Activated CD4-positive, alpha-beta T cell treated with anti-CD3 and anti-CD28 coated beads for 4 hours (primary cell): ENCODE results near the gene ZNF296.

Experiments
- DNase-seq, 2 donors: peaks; one replicate each; pipeline ENCODE4 v3.0.0-alpha.2; 2020

The ZNF296 gene

DNA sequence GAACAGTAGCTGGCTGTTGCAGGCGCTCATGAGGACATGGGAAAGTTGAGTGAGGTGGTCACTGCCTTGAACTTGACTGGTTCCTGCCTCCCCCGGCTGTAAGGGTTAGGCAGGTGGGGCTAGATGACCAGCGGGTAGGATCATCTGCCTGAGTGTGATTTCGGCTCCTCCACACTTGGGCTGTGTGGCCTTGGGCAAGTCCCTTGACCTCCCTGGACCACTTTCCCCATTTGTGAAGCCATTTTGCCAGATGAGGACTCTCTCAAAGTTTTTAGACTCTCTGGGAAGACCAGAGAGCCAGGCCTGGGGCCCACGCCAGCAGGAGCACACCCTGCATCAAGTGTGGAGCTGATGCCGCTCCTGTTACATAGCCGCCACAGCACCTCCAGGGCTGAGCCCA lies 26.2 kb upstream of the ZNF296 start:
- no peak for DNase-seq

- DNase-seq, result no peak
Measured at GRCh38 chr19:45101806-45102205, 25.5 kb upstream of the ZNF296 start.

- DNase-seq, result no peak
Measured at GRCh38 chr19:45100846-45101252, 24.6 kb upstream of the ZNF296 start.

GRCh38 chr19:45100201-45100600 lies 23.9 kb upstream of the ZNF296 start:
- DNase-seq, result no peak

- no peak for DNase-seq
Measured at GRCh38 chr19:45099467-45100191, 23.4 kb upstream of the ZNF296 start.

GRCh38 chr19:45098521-45099466 lies 22.5 kb upstream of the ZNF296 start:
- DNase-seq, result no peak

DNA sequence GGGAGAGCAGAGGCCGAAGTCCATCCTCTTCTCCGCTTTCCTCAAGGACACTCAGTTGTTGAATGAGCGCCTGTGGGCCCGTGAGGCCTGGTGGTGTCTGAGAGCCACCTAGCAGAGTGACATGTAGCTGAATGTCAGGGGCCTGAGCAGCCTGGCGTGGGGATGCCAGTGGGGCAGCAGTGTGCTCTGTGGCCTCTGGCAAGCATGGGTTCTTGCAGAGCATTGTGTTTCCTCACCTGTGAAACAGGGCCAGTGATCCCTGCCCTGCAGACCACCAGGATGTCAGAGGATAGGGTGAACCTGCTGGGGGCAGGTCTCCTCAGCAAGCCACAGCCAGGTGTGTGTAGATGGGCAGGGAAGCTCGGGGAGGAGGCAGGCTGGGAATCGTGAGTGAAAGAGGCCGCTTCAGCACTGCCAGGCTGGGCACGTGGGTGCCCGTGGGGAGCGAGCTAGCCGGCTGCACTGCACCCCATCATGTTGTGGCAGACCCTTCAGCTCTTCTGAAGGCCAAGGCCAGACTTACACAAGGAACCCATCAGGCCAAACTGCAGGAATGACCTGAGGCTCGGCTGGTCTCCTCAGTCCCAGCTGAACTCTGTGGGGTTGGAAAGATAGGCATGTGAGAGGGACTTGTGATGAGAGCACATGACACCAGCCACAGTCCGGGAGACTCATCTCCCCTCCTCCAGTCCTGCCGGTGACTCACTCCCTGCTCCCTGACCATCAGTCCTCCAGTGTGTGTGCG lies 21.7 kb upstream of the ZNF296 start:
- DNase-seq, result no peak

DNA sequence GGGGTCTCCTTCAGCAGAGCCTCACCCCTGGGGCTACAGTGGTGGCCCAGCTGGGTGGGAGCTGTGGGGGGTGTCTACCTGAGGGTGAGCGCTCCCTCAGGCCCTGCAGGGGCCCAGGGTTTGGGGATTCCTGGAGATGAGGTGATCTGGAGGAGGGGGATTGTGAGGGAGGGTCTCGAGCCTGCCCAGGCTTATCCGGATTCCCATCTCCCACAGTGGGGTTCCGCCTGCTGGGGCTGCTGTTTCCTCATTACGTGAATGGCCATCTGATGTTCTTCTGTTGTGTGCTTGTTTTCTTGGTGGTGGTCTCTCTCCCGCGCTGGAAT lies 21.1 kb upstream of the ZNF296 start:
- no peak for DNase-seq

GRCh38 chr19:45096700-45097099 lies 20.4 kb upstream of the ZNF296 start:
- DNase-seq, result no peak

DNA sequence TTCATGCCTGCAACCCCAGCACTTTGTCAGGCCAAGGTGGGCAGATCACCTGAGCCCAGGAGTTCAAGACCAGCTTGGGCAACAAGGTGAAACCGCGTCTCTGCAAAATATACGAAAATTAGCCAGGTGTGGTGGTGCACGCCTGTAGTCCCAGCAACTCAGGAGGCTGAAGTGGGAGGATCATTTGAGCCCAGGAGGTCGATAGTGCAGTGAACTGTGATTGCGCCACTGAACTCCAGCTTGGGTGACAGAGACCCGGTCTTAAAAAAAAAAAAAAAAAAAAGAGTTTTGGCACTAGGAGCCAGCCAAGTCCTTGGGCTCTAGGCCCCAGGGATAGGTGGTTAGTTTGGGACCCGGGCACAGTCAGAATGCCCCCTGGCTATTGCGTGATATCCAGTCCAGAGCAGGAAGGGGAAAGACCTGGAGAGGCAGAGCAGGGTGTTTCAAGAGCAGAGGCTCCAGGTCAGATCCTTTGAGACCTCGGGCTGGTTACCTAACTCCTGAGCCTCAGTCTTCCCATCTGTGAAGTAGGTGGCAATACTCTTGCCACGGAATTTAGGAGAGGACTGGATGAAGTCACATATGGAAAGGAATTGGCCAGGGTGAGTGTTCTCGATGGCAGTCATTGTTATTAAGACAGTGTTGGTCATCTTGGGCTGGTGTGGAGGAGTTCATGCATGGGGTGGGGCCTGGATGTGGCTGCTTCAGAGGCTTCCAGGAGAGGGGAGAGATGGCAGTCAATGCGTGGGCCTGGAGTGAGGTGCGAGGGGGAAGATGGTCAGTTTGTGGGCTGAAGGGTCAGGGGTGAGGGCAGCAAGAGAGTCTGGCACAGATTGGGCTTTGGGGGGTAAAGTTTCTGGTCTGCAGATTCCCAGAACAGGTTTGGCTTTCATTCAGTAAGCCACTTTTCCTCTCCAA lies 19.5 kb upstream of the ZNF296 start:
- no peak for DNase-seq

DNA sequence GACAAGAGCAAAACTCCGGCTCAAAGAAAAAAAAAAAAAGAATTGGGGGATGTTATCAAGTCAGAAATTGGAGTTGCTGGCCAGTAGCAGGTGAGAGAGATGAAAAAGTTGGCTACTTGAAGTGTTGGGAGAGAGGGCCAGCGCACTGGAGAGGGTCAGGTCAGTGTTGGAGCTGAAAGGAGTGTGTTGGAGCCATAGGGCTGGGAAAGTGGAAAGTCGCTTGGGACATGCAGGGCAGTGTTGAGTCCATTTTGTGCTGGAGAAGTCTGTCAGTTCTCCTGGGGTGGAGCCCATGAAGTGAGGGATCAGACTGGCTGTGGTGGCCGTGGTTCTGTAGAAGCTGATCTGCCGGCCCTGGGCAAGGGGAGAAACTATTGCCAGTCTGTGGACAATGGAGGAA lies 18.4 kb upstream of the ZNF296 start:
- no peak for DNase-seq

DNA sequence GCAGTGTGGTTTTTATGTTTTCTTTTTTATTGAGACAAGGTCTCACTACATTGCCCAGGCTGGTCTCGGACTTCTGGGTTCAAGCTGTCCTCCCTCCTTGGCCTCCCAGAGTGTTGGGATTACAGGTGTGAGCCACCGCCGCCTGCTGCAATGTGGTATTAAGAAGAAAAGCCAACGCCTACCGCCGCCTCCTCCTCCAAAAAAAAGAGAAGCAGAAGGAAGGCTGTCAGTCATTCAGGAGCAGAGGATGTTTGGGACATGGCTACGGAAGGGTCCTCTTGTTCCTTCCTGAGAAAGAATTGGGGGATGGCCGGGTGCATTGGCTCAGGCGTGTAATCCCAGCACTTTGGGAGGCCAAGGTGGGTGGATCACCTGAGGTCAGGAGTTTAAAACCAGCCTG lies 17.9 kb upstream of the ZNF296 start:
- DNase-seq, result no peak

DNA sequence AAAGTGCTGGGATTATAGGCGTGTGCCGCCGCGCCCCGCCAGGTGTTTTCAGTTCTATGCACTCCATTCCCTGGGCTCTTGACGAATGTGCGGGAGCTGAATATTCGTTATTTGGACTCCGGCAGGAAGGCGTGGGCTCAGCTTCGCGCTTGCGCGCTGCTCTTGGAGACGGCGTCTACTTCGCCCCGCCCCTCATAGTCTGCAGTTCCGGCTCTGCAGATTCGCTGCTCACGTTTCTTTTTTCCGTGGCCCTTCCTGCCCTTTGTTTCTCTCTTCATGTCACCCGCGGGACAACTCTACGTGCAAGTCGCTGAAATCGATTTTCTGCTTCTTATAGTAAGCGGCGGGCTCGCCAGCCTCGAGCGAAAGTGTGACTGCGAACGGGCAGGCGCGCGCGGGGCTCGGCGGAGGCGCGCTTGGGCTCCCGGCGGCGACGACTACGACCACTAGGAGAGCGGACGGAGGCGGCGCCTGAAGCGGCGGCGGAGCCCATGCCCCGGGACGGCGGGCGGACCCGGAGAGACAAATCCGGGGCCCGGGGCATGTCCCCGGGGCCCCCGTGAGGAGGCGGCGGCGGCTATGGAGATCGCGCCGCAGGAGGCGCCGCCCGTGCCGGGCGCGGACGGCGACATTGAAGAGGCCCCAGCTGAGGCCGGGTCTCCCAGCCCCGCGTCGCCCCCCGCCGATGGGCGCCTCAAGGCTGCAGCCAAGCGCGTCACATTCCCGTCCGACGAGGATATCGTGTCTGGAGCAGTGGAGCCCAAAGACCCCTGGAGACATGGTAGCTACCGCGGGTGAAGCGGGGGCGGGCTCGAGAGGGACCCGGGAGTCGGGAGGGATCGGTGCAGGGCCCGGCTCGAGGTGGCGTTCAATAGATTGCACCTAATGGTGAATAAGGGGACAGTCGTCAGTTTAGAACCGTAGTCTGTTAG lies 16.7 kb upstream of the ZNF296 start, which contains the start of gene PPP1R37:
Gene PPP1R37, plus strand, starts transcription at position 433 of the 932 bp plus-strand sequence. Its CDS starts 147 bp downstream, at position 580.
- peak; percentile 91 to 93 for DNase-seq

DNA sequence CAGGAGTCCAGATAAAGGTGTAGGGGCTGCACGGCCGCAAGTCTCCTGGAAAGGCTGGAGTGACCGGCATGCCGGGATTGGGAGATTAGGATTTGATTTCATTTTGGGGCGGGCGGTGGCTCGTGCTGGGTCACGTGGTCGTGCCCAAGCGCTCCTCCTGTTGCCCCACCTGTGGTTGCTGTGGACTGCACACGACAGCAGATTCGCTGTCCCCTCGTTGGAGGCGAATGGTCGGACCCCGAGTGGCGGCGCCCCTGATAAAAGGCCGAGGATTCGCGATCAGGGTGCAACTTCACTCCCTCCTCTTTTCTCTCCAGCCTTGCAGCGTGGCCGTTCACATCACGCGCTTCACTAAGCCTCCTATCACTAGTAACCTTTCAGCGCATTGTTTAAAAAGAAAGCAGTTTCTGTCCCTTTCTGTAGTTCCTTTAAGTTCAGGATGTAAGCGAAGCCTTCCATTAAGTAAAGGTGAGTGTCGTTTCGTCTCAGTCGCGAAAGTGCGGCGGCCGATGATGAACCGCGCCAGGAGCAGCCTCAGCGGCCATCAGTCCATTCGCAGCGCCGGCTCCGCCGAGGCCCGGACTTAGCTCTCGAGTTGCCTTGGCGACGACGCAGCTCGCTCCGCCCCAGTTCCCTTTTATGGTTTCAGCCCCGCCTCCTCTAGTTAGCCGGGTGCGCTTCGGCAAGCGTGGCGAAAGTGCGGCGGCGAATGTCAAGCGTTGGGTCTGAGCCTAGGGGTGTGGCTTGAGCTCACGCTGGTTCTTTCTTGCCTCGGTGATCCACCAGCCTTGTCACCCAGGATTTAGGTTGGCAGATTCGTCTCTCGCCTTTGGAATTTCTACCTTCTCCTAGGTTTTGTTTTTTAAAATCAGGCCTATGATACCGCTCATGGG lies 15.0 kb upstream of the ZNF296 start:
- peak; percentile 90 to 98 for DNase-seq

DNA sequence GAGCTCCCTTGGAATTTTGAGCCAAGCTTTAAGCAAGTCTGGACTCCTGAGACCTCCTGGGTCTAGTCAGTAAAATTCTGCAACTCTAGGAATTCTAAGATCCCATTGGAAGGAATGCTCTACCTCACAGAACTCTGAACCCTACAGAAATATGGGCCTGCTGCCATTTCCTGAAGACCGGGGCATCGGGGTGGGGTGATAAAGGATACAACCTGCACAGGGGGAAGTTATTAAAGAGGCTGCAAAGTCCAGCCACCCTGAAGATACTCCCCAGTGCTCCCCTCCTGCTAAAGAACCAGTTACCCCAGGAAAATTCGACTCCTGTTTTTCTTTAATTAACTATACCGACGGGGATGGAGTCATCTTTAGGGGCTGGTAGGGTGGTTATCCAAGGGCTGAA lies 14.3 kb upstream of the ZNF296 start:
- DNase-seq, result no peak

DNA sequence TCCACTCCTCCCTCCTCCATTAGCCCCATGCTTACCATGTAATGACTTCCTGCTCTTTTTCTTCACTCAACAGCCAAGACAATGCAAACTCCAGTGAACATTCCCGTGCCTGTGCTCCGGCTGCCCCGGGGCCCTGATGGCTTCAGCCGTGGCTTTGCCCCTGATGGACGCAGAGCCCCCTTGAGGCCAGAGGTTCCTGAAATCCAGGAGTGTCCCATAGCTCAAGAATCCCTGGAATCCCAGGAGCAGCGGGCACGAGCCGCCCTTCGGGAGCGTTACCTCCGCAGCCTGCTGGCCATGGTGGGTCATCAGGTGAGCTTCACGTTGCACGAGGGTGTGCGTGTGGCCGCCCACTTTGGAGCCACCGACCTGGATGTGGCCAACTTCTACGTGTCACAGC lies 13.8 kb upstream of the ZNF296 start:
- no peak for DNase-seq

DNA sequence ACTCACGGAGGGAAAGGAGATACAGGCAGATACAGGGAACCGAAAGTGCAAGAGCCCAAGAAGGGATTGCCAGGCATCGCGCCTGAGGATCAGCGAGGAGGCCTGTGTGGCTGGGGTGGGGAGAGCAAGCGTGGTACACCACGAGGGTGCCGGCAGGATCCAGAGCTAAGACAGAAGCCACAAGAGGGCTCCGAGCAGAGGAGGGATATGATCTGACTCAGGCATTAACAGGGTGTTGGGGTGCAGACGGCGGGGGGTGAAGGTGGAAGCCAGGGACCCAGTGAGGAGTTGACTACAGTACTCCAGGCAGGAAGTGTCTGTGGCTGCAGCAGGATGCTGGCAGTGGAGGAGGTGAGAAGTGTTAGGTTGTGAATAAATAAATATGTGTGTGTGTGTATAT lies 11.3 kb upstream of the ZNF296 start:
- peak in 1 of 2 donors; percentile 38 for DNase-seq

DNA sequence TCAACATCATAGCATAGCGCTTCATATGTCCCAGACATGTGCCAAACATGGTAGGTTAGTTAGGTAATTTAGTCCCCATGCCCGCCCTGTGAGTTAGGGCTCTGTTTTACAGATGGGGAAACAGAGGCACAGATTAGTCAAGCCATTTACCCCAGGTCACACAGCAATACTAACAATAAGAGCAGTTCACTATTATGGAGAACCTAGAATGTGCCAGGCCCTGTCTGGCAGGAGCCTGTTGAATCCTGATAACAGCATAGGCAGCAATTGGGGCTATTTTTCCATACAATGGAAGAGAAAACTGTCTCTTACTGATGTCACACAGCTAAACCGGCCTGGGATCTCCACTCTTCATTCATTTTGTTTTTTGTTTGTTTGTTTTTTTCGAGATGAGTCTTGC lies 10.2 kb upstream of the ZNF296 start:
- DNase-seq, result no peak

- no peak for DNase-seq
Measured at GRCh38 chr19:45082170-45082569, 5.9 kb upstream of the ZNF296 start.

DNA sequence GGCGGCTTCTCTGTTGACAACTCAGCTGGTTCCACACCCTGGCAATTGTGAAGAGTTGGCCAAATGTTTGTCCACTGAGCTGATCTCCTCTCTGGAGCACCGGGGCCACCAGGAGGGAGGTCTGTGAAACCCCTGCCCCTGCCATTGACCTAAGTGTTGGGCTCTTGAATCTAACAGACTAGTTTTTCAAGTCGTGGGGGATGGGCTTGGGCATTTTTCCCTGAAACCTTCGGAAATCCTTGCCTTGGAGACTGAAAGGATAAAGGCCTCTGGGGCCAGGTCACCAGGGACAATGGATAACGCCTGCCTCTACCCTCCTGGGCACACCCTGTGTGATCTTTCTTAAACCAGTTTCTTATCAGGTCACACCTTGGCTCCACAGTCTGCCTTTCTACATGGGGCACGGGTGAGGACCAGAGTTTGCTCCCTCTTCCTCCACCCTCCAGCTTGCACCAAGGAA lies 3.7 kb upstream of the ZNF296 start:
- no peak for DNase-seq
